GM23338 (cell line): ENCODE measurements around the gene CPNE7. TPM values are rescaled to one million over a fixed set of nuclear protein-coding genes. Genes with fewer than 3 reads are reported as not detected.

Experiments used
- ATAC-seq: fragments of 200-7000 bp; cut with Tn5 transposase; 3 replicates; pipeline ENCODE4 v1.9.1; 2020
- DNase-seq: peaks from one replicate; pipeline ENCODE4 v3.0.0-alpha.2; 2015; ENCODE audit warnings: low spot score
- H2AFZ ChIP-seq: fragments of 200-600 bp; sonication (generic); 2 replicates; pipeline ENCODE4 v1.8.0; 2016; ENCODE audit warnings: antibody characterized with exemption, mild to moderate bottlenecking, moderate library complexity
- H3F3A ChIP-seq: fragments of 200-600 bp; sonication (generic); replicated peaks from 2 replicates; pipeline ENCODE4 v1.8.0; 2017; ENCODE audit warnings: antibody characterized with exemption, mixed run types, low read depth
- H3K27ac ChIP-seq: fragments of 200-600 bp; sonication (generic); 2 replicates; pipeline ENCODE4 v1.6.1; 2016; ENCODE audit warnings: low read depth
- H3K27me3 ChIP-seq: fragments of 200-600 bp; sonication (generic); 2 replicates; pipeline ENCODE4 v1.8.0; 2016; ENCODE audit warnings: mild to moderate bottlenecking, mixed run types, moderate library complexity; ENCODE audit not compliant: insufficient read depth
- H3K36me3 ChIP-seq: fragments of 200-600 bp; sonication (generic); 2 replicates; pipeline ENCODE4 v1.8.0; 2016; ENCODE audit warnings: mild to moderate bottlenecking; ENCODE audit not compliant: insufficient read depth
- H3K4me1 ChIP-seq: fragments of 200-600 bp; sonication (generic); 2 replicates; pipeline ENCODE4 v1.8.0; 2016; ENCODE audit warnings: mild to moderate bottlenecking, moderate library complexity; ENCODE audit not compliant: insufficient read depth
- H3K4me2 ChIP-seq: fragments of 200-600 bp; sonication (generic); 2 replicates; pipeline ENCODE4 v1.7.1; 2017; ENCODE audit warnings: mixed run types
- H3K4me3 ChIP-seq: fragments of 200-600 bp; sonication (generic); 2 replicates; pipeline ENCODE4 v1.6.1; 2016; ENCODE audit warnings: mixed run types
- H3K79me2 ChIP-seq: fragments of 200-600 bp; sonication (generic); replicated peaks from 2 replicates; pipeline ENCODE4 v1.8.0; 2017; ENCODE audit warnings: mild to moderate bottlenecking; ENCODE audit not compliant: insufficient read depth
- H3K9me2 ChIP-seq: fragments of 200-600 bp; sonication (generic); 2 replicates; pipeline ENCODE4 v1.8.0; 2017; ENCODE audit not compliant: insufficient read depth
- H4K20me1 ChIP-seq: fragments of 200-600 bp; sonication (generic); replicated peaks from 2 replicates; pipeline ENCODE4 v1.8.0; 2017; ENCODE audit warnings: mild to moderate bottlenecking; ENCODE audit not compliant: insufficient read depth
- H3K27ac Mint-ChIP-seq: 2 replicates; pipeline ENCODE4 v1.8.0; 2020; ENCODE audit warnings: inconsistent platforms, mild to moderate bottlenecking, moderate library complexity, mixed read lengths
- H3K27me3 Mint-ChIP-seq: 3 replicates; pipeline ENCODE4 v1.8.0; 2022; ENCODE audit warnings: low read depth, mild to moderate bottlenecking, moderate library complexity, mixed read lengths, inconsistent platforms; ENCODE audit not compliant: insufficient read depth, poor library complexity
- H3K36me3 Mint-ChIP-seq: 3 replicates; pipeline ENCODE4 v1.8.0; 2021; ENCODE audit warnings: low read depth, mild to moderate bottlenecking, inconsistent platforms, moderate library complexity, mixed read lengths
- H3K4me1 Mint-ChIP-seq: 3 replicates; pipeline ENCODE4 v1.8.0; 2020; ENCODE audit warnings: mild to moderate bottlenecking, inconsistent platforms, mixed read lengths
- H3K4me3 Mint-ChIP-seq: 3 replicates; pipeline ENCODE4 v1.8.0; 2021; ENCODE audit warnings: moderate library complexity, mild to moderate bottlenecking, inconsistent platforms, mixed read lengths
- H3K9me3 Mint-ChIP-seq: 3 replicates; pipeline ENCODE4 v1.8.0; 2020; ENCODE audit warnings: moderate library complexity, mild to moderate bottlenecking, inconsistent platforms, mixed read lengths
- CREB1 ChIP-seq: fragments of 250-450 bp; sonication (Bioruptor Pico); IDR thresholded peaks from 2 replicates; pipeline ENCODE4 v1.5.0; 2020; ENCODE audit warnings: low read depth, mild to moderate bottlenecking, moderate library complexity
- EZH2phosphoT487 ChIP-seq: fragments of 200-600 bp; sonication (generic); IDR thresholded peaks from one replicate; pipeline ENCODE4 v1.8.1; 2018; ENCODE audit warnings: antibody characterized with exemption; ENCODE audit not compliant: unreplicated experiment
- NANOG ChIP-seq: IDR thresholded peaks from 2 replicates; pipeline ENCODE4 v1.6.1; 2016; ENCODE audit warnings: antibody characterized with exemption, borderline replicate concordance
- POLR2AphosphoS5 ChIP-seq: IDR thresholded peaks from 2 replicates; pipeline ENCODE4 v1.6.1; 2016; ENCODE audit warnings: antibody characterized with exemption, low read depth
- STAT1 ChIP-seq: IDR thresholded peaks from one replicate; pipeline ENCODE4 v1.6.1; 2016; ENCODE audit warnings: antibody characterized with exemption; ENCODE audit not compliant: unreplicated experiment
- ZNF114 ChIP-seq: fragments of 250-450 bp; sonication (Bioruptor Pico); IDR thresholded peaks from 2 replicates; pipeline ENCODE4 v1.5.0; 2020; ENCODE audit warnings: mild to moderate bottlenecking, moderate library complexity
- polyA plus RNA-seq: library from polyadenylated mRNA; unstranded; fragments of >200 nt; fragmentation: Nextera tagmentation; extraction: Ambion mirVana; gene quantifications from 2 replicates; pipeline ENCODE4 v1.2.1, GENCODE V29; 2016
- total RNA-seq: library from RNA; depleted of rRNA; stranded (reverse); fragments of >200 nt; shearing (Covaris generic); gene quantifications from 2 replicates; pipeline ENCODE4 v1.2.3, GENCODE V29; 2014
- TF ChIP-seq, protein P1 (sequence below): fragments of 250-450 bp; sonication (Bioruptor Pico); IDR thresholded peaks from 2 replicates; pipeline ENCODE4 v1.5.0; 2020; ENCODE audit warnings: mild to moderate bottlenecking, moderate library complexity
- TF ChIP-seq, protein P2 (sequence below), 2 experiments: fragments of 200-600 bp in 1 of 2; sonication (generic) in 1 of 2; conservative IDR thresholded peaks; 2 replicates each; pipeline versions ENCODE4 v1.5.1 to v1.6.1; 2016 to 2017; ENCODE audit warnings: antibody characterized with exemption in 2 of 2, low read depth in 2 of 2, mild to moderate bottlenecking in 2 of 2, moderate library complexity in 1 of 2
- TF ChIP-seq, protein P3 (sequence below): IDR thresholded peaks from one replicate; pipeline ENCODE4 v1.6.1; 2018; ENCODE audit warnings: antibody characterized with exemption; ENCODE audit not compliant: unreplicated experiment
- TF ChIP-seq, protein P4 (sequence below): IDR thresholded peaks from 2 replicates; pipeline ENCODE4 v1.6.1; 2016; ENCODE audit warnings: antibody characterized with exemption

CPNE7 gene
- total and polyA plus RNA-seq, 2 experiments from 2014 or later, result 11.2 to 15.7 TPM

DNA sequence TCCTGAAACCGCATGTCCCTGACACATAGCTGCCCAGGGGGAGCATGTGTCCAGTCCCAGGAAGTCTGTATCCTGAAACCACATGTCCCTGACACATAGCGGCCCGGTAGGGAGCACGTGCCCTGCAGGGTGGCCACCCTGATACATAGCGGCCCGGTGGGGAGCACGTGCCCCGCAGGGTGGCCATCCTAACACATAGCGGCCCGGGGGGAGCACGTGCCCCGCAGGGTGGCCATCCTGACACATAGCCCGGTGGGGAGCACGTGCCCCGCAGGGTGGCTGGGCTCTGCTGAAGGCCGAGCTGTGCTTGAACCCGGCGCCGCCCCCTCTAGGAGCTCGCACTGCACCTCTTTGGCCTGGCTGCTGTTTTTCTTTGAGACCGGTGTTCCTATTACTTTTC is 33.8 kb upstream of the CPNE7 start:
- Mint-ChIP-seq H3K27ac (no peak overlapping the region), H3K9me3 (no peaks in the 10 kb centered on the region), H3K4me1 (no peaks in the 10 kb centered on the region), H3K27me3 (peaks cover 4% of the 10 kb centered on the region), H3K36me3 (peaks cover 33% of the 10 kb centered on the region), H3K4me3 (no peak overlapping the region)
- DNase-seq, result no peak
- no peaks in the 10 kb centered on the region for H3K9me2 ChIP-seq
- no peak for TF ChIP-seq NANOG
- no peak overlapping the region for H3K4me3 ChIP-seq
- H4K20me1 ChIP-seq, result peaks cover 8% of the 10 kb centered on the region; the same call in 1 of the 2 replicates
- no peak; the same call in 2 of the 3 replicates for ATAC-seq
- 0 out of 2 replicates have a peak, but pooled peaks cover 7% of the 10 kb centered on the region for H3F3A ChIP-seq
- H3K79me2 ChIP-seq, result no peaks in the 10 kb centered on the region
- H3K4me2 ChIP-seq, result no peak overlapping the region
- H2AFZ ChIP-seq, result no peak overlapping the region
- H3K36me3 ChIP-seq, result no peaks in the 10 kb centered on the region; the same call in 1 of the 2 replicates
- no peaks in the 10 kb centered on the region for H3K4me1 ChIP-seq
- no peaks in the 10 kb centered on the region for H3K27me3 ChIP-seq
- no peak overlapping the region for H3K27ac ChIP-seq

DNA sequence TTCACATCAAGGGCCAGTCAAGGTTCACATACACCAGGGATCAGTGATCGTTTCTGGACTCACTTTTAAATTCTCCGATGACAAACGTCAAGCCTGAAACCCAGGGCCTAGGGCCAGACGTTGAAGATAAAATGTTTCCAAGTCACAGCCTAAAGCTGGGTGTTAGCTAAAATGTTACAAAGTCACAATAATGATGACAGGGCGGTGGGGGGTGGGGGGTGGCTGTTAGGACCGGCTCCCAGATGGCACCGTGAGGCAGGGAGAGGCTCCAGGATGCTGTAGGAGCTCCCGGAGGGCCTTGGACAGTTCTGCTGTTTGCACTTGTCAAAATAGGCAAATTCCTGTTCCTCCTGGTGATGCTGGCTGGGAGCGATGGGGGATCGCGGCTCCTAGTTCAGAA is 31.4 kb upstream of the CPNE7 start:
- no peaks in the 10 kb centered on the region for H3K27me3 ChIP-seq
- ATAC-seq, result no peak
- peaks cover 44% of the 10 kb centered on the region for H3K36me3 Mint-ChIP-seq
- H3K79me2 ChIP-seq, result no peaks in the 10 kb centered on the region
- no peaks in the 10 kb centered on the region for H3K9me2 ChIP-seq
- no peak overlapping the region for H3K4me2 ChIP-seq
- H2AFZ ChIP-seq, result no peak overlapping the region
- DNase-seq, result no peak
- H3K4me1 Mint-ChIP-seq, result no peaks in the 10 kb centered on the region
- 0 out of 2 replicates have a peak, but pooled peaks cover 7% of the 10 kb centered on the region for H3F3A ChIP-seq
- no peaks in the 10 kb centered on the region for H3K4me1 ChIP-seq
- peaks cover 8% of the 10 kb centered on the region for H3K27me3 Mint-ChIP-seq
- H3K4me3 ChIP-seq, result no peak overlapping the region
- peaks cover 8% of the 10 kb centered on the region; the same call in 1 of the 2 replicates for H4K20me1 ChIP-seq
- no peak overlapping the region for H3K4me3 Mint-ChIP-seq
- H3K27ac Mint-ChIP-seq, result no peak overlapping the region
- H3K9me3 Mint-ChIP-seq, result no peaks in the 10 kb centered on the region
- H3K36me3 ChIP-seq, result peaks cover 10% of the 10 kb centered on the region
- no peak overlapping the region for H3K27ac ChIP-seq
- TF ChIP-seq EZH2phosphoT487 (no peak), ZNF114 (no peak), NANOG (no peak), STAT1 (no peak), CREB1 (CRISPR knock-in tag) (no peak), POLR2AphosphoS5 (no peak)
- TF ChIP-seq, protein P1, sequence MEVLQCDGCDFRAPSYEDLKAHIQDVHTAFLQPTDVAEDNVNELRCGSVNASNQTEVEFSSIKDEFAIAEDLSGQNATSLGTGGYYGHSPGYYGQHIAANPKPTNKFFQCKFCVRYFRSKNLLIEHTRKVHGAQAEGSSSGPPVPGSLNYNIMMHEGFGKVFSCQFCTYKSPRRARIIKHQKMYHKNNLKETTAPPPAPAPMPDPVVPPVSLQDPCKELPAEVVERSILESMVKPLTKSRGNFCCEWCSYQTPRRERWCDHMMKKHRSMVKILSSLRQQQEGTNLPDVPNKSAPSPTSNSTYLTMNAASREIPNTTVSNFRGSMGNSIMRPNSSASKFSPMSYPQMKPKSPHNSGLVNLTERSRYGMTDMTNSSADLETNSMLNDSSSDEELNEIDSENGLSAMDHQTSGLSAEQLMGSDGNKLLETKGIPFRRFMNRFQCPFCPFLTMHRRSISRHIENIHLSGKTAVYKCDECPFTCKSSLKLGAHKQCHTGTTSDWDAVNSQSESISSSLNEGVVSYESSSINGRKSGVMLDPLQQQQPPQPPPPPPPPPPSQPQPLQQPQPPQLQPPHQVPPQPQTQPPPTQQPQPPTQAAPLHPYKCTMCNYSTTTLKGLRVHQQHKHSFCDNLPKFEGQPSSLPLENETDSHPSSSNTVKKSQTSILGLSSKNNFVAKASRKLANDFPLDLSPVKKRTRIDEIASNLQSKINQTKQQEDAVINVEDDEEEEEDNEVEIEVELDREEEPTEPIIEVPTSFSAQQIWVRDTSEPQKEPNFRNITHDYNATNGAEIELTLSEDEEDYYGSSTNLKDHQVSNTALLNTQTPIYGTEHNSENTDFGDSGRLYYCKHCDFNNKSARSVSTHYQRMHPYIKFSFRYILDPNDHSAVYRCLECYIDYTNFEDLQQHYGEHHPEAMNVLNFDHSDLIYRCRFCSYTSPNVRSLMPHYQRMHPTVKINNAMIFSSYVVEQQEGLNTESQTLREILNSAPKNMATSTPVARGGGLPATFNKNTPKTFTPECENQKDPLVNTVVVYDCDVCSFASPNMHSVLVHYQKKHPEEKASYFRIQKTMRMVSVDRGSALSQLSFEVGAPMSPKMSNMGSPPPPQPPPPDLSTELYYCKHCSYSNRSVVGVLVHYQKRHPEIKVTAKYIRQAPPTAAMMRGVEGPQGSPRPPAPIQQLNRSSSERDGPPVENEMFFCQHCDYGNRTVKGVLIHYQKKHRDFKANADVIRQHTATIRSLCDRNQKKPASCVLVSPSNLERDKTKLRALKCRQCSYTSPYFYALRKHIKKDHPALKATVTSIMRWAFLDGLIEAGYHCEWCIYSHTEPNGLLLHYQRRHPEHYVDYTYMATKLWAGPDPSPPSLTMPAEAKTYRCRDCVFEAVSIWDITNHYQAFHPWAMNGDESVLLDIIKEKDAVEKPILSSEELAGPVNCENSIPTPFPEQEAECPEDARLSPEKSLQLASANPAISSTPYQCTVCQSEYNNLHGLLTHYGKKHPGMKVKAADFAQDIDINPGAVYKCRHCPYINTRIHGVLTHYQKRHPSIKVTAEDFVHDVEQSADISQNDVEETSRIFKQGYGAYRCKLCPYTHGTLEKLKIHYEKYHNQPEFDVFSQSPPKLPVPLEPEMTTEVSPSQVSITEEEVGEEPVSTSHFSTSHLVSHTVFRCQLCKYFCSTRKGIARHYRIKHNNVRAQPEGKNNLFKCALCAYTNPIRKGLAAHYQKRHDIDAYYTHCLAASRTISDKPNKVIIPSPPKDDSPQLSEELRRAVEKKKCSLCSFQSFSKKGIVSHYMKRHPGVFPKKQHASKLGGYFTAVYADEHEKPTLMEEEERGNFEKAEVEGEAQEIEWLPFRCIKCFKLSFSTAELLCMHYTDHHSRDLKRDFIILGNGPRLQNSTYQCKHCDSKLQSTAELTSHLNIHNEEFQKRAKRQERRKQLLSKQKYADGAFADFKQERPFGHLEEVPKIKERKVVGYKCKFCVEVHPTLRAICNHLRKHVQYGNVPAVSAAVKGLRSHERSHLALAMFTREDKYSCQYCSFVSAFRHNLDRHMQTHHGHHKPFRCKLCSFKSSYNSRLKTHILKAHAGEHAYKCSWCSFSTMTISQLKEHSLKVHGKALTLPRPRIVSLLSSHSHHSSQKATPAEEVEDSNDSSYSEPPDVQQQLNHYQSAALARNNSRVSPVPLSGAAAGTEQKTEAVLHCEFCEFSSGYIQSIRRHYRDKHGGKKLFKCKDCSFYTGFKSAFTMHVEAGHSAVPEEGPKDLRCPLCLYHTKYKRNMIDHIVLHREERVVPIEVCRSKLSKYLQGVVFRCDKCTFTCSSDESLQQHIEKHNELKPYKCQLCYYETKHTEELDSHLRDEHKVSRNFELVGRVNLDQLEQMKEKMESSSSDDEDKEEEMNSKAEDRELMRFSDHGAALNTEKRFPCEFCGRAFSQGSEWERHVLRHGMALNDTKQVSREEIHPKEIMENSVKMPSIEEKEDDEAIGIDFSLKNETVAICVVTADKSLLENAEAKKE (CRISPR knock-in tag), result no peak
- TF ChIP-seq, protein P2, sequence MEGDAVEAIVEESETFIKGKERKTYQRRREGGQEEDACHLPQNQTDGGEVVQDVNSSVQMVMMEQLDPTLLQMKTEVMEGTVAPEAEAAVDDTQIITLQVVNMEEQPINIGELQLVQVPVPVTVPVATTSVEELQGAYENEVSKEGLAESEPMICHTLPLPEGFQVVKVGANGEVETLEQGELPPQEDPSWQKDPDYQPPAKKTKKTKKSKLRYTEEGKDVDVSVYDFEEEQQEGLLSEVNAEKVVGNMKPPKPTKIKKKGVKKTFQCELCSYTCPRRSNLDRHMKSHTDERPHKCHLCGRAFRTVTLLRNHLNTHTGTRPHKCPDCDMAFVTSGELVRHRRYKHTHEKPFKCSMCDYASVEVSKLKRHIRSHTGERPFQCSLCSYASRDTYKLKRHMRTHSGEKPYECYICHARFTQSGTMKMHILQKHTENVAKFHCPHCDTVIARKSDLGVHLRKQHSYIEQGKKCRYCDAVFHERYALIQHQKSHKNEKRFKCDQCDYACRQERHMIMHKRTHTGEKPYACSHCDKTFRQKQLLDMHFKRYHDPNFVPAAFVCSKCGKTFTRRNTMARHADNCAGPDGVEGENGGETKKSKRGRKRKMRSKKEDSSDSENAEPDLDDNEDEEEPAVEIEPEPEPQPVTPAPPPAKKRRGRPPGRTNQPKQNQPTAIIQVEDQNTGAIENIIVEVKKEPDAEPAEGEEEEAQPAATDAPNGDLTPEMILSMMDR (conservative IDR thresholded peaks at IDR 0.05; ENCODE audit: low read depth in 2 of 2), result no peak
- TF ChIP-seq, protein P3, sequence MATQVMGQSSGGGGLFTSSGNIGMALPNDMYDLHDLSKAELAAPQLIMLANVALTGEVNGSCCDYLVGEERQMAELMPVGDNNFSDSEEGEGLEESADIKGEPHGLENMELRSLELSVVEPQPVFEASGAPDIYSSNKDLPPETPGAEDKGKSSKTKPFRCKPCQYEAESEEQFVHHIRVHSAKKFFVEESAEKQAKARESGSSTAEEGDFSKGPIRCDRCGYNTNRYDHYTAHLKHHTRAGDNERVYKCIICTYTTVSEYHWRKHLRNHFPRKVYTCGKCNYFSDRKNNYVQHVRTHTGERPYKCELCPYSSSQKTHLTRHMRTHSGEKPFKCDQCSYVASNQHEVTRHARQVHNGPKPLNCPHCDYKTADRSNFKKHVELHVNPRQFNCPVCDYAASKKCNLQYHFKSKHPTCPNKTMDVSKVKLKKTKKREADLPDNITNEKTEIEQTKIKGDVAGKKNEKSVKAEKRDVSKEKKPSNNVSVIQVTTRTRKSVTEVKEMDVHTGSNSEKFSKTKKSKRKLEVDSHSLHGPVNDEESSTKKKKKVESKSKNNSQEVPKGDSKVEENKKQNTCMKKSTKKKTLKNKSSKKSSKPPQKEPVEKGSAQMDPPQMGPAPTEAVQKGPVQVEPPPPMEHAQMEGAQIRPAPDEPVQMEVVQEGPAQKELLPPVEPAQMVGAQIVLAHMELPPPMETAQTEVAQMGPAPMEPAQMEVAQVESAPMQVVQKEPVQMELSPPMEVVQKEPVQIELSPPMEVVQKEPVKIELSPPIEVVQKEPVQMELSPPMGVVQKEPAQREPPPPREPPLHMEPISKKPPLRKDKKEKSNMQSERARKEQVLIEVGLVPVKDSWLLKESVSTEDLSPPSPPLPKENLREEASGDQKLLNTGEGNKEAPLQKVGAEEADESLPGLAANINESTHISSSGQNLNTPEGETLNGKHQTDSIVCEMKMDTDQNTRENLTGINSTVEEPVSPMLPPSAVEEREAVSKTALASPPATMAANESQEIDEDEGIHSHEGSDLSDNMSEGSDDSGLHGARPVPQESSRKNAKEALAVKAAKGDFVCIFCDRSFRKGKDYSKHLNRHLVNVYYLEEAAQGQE, result no peak
- TF ChIP-seq, protein P4, sequence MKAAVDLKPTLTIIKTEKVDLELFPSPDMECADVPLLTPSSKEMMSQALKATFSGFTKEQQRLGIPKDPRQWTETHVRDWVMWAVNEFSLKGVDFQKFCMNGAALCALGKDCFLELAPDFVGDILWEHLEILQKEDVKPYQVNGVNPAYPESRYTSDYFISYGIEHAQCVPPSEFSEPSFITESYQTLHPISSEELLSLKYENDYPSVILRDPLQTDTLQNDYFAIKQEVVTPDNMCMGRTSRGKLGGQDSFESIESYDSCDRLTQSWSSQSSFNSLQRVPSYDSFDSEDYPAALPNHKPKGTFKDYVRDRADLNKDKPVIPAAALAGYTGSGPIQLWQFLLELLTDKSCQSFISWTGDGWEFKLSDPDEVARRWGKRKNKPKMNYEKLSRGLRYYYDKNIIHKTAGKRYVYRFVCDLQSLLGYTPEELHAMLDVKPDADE, result no peak
